HG02571 (cell line): Measurements from ENCODE around the gene PXDN.
"Not testable (repeated sequence)": the region's sequence is repeated elsewhere in the genome, so short reads cannot be mapped to it uniquely, and the experiment has no call there.

ENCODE experiments used
- ATAC-seq: cut with Tn5 transposase; IDR thresholded peaks from one replicate; pipeline ENCODE4 v1.9.1; 2021; ENCODE audit warnings: mild to moderate bottlenecking, moderate library complexity; ENCODE audit not compliant: unreplicated experiment

Gene PXDN

GRCh38 chr2:1743396-1744150, 742 bp downstream of the PXDN start:
- no peak for ATAC-seq

DNA sequence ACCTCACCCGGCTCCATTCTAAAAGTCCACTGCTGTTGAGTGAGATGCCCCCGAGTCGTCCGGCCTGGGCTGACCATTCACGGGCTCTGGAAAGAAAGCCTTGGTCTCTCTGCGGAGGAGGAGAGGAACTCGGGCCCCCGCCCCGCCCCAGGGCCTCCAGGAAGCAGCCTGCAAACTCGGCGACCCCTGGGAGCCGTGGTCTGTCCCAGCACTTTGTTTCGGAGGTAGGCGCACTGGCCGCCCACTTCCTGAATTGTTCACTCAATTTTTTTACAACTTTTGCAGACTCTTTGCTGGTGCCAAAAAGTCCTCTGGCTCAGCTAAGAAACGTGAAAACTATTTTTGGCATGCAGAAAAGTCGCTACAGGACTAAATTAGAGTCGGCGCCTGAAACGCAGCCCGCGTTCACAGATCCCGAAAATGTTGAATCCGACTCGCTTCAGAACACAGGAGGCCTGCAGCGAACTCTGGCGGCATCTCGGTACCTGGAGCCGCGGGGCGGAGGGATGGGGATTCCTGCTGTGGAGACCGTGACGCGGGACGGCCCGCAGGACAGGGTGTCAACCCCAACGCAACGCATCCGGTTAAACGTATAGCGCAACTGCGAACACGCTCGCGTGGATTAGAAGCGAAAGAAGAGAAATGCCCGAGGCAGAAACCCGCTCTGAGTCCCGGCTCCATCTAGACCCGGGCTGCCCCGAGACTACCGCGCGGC, 1.5 kb downstream of the PXDN start:
- no peak for ATAC-seq

GRCh38 chr2:1742301-1742680, 2.0 kb downstream of the PXDN start:
- ATAC-seq, result no peak

GRCh38 chr2:1741851-1742250, 2.5 kb downstream of the PXDN start:
- no peak for ATAC-seq

DNA sequence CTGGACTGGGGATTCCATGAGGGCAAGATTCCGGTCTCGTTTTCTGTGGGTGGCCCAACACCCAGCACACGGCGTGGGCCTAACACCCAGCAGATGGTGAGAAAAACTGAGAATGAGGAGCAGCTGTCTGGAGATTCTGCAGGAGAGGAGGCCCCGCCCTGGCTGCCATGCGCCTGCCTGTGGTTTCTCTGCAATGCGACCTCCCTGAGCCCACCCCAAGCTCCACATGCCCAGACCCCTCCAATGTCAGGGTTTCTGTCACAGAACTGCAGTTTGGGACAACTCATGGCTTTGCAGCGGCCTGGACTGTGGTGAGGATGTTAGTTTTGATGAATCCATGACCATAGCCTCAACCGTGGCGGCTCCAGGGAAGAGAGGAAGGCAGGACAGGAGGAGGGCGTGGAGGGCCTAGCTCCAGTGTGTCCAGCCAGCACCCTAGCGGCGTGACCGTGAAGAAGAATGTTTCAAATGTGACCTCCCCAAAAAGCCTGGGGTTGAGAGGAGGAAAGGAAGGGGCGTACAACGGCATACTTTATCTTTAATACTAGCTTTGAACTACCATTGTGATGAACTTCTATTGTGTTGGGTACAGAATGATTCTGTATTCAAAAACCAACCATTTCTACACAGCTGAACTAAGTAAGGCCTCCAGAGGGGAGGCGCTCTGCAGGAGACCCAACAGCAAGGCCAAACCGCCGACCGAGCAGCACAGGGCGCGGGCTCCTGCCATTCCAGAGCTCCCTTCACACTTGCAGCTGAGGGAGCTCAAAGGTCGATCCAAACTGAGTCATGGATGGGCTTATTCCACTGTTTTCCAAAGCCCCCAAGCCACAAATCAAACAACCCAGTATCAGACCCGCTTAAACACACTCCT, 3.4 kb downstream of the PXDN start:
- no peak for ATAC-seq

- ATAC-seq, result no peak
Measured at GRCh38 chr2:1739961-1740715, 4.2 kb downstream of the PXDN start.

DNA sequence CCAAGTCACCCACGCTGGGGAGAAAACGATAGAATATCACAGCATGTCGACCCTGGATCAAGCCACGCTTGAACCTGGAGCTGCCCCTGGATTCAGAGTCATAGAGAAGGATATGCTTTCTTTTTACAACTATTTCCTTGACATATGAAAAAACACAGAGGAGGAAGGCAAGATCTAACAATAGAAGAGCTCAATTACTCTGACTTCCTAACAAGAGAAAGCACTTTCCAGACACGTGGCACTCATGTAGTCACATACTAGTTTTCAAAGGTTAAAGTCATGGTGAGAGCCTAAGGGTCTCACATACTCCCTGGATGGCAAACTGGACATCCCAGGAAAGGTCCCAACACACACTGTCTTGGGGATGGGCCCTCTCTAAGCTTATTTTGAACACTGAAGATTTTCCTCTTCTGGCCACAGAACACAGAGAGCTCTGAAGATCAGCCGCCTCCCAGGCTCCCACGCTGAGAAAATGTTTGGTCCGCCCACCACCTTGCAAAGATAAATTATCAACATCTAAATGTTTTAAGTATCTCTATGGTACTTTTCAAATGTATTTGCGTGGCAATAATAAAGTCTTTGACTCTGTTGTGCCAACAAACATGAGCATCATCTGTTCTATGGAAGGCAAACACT, 4.9 kb downstream of the PXDN start:
- no peak for ATAC-seq

DNA sequence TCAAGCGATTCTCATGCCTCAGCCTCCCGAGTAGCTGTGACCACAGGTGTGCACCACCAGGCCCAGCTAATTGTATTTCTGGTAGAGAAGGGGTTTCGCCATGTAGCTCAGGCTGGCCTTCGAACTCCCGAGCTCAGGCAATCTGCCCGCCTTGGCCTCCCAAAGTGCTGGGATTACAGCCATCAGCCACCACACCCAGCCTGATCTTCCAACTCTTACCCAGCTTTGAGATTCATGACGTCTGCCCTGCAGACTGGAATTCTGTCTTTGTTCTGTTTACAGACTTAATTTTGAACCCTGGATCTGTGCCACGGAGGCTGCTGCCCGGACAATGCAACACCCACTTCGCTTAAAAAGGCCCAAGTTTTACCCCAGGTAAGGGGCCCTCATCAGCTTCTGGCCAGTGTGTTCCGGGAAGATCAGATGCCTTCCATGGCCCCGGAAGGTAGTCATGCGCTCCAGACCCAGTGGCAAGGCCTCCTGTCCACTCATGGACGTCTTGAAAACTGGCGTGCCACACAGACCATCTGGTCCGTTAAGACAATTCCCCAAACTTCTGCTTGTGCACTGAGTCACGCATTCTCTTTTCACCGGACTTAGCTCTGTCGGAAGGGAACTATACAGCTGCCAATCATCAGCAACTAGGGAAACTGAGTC, 5.5 kb downstream of the PXDN start:
- ATAC-seq, result no peak

GRCh38 chr2:1738163-1738562, 6.2 kb downstream of the PXDN start:
- no peak for ATAC-seq

- ATAC-seq, result no peak
Measured at GRCh38 chr2:1736997-1737480, 7.3 kb downstream of the PXDN start.

DNA sequence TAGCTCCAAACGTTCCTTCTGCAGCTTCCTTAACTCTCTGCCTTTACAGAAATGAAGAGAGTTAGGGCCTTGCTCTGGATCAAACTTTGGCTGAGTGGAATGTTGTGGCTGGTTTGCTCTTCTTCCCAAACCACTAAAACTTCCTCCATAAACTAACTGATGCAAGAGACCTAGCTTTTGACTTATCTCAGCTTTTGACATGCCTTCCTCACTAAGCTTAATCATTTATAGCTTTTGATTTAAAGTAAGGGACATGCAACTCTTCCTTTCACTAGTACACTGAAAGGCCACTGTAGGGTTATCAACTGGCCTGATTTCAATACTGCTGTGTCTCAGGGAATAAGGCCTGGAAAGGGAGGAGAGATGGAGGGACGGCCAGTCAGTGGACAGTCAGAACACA, 8.3 kb downstream of the PXDN start:
- no peak for ATAC-seq

DNA sequence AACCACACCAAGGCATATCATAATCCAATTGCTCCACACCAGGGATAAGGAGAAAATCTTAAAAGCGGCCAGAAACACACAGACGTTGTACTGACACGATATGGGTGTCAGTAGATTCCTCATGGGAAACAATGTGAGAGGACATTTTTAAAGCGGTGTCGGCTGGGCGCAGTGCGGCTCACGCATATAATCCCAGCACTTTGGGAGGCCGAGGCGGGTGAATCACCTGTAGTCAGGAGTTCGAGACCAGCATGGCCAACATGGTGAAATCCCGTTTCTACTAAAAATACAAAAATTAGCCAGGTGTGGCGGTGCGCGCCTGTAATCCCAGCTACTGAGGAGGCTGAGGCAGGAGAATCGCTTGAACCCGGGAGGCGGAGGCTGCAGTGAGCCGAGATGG, 11.0 kb downstream of the PXDN start:
- ATAC-seq, result not testable (repeated sequence)

DNA sequence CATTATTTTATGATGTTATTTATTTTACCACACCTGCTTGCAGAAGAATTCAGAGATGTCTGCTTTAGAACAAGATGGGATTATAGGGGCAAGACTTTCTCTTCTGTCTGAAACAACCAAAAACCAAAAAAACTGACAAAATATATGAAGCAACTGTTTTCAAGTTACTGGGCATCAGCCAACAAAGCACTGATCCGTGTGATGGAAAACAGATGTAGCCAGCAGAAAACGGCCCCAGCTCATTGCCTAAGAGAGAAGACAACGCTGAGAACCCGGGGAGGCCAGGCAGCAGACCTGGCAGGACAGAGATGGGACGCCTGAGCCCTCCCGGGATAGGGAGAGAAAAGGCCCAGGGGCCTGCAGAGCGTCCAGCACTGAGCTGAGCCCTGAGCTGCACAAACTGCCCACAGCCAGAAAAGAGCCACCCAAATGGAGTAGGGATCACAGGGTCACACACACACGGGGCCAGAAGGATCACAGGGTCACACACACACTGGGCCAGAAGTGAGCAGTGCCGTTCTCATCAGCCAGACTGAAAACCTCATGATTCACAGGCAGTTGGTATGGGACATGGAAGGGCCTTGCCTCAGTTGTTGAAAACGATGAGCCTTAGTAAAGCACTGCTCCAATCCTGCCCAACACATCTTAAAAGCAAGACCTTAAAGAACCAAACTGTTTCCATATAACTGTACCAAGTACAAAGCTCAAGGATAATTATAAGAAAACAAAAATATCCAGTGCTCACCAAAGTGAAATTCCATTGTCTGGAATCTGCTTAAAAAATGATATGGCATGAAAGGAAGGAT, 12.1 kb downstream of the PXDN start:
- no peak for ATAC-seq

- no peak for ATAC-seq
Measured at GRCh38 chr2:1731447-1731962, 12.8 kb downstream of the PXDN start.

GRCh38 chr2:1730015-1730927, 14.0 kb downstream of the PXDN start:
- no peak for ATAC-seq

- no peak for ATAC-seq
Measured at GRCh38 chr2:1729242-1729641, 15.1 kb downstream of the PXDN start.

DNA sequence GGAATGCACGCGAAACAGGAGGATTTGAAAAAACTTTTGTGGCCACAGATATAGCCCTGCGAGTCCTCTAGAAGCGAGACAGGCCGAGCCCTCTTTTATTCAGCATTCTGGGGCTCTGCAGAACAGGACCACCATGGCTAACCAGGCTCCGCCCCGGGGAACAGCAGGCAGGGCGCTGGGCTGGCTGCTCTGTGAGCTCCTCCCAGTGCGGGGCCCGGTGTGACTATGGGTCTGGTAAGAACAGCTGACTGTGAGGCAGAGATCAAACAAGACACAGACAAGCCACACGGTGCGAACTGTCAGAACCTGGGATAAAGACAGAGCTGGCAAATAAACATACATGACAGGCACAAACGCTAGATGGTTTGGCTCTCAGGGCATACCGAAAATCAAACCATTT, 15.5 kb downstream of the PXDN start:
- ATAC-seq, result no peak
